Choroid plexus epithelial cell (primary cell): ENCODE measurements around the gene RFT1.

Source experiments
- DNase-seq: peaks from one replicate; pipeline ENCODE4 v3.0.0-alpha.2; 2010; ENCODE audit warnings: low read depth
- H3K4me3 ChIP-seq: 2 replicates; pipeline ENCODE4 v1.5.1; 2011; ENCODE audit warnings: low read depth, mild to moderate bottlenecking, control low read depth, low read length, moderate library complexity
- TF ChIP-seq, protein P1 (sequence below): conservative IDR thresholded peaks from 2 replicates; pipeline ENCODE4 v1.5.1; 2011; ENCODE audit warnings: low read depth, mild to moderate bottlenecking, control low read depth, inconsistent platforms, low read length, moderate library complexity

The RFT1 gene

DNA sequence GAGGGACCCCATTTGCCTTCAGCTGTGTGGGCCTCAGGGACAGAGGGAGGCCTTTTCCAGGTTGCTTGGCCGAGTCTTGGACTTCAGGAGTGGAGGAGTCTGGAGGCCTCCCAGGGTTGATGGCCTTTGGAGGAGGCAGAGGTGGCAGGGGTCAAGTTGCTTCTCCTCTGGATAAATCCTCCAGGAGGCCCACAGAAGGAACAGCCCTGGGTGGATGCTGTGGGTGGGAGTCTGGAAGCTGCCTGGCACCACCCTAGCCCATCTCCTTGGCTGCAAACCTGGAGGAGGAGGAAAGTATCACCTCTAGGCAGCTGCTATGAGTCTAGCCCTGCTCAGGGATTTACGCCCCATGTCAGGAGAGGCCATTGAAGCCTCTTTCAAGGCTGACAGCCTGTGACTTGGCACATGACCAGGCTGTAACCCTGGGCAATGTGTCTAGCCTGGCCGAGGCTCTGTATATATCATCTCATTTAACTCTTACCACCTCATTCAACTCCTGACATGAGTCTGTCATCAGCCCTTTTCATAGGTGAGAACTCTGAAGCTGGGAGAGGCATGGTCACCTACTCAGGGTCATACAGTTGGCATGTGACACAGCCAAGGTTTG is 27.8 kb upstream of the RFT1 start:
- TF ChIP-seq, protein P1, sequence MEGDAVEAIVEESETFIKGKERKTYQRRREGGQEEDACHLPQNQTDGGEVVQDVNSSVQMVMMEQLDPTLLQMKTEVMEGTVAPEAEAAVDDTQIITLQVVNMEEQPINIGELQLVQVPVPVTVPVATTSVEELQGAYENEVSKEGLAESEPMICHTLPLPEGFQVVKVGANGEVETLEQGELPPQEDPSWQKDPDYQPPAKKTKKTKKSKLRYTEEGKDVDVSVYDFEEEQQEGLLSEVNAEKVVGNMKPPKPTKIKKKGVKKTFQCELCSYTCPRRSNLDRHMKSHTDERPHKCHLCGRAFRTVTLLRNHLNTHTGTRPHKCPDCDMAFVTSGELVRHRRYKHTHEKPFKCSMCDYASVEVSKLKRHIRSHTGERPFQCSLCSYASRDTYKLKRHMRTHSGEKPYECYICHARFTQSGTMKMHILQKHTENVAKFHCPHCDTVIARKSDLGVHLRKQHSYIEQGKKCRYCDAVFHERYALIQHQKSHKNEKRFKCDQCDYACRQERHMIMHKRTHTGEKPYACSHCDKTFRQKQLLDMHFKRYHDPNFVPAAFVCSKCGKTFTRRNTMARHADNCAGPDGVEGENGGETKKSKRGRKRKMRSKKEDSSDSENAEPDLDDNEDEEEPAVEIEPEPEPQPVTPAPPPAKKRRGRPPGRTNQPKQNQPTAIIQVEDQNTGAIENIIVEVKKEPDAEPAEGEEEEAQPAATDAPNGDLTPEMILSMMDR = no peak
- DNase-seq = no peak
- no peak overlapping the region for H3K4me3 ChIP-seq

DNA sequence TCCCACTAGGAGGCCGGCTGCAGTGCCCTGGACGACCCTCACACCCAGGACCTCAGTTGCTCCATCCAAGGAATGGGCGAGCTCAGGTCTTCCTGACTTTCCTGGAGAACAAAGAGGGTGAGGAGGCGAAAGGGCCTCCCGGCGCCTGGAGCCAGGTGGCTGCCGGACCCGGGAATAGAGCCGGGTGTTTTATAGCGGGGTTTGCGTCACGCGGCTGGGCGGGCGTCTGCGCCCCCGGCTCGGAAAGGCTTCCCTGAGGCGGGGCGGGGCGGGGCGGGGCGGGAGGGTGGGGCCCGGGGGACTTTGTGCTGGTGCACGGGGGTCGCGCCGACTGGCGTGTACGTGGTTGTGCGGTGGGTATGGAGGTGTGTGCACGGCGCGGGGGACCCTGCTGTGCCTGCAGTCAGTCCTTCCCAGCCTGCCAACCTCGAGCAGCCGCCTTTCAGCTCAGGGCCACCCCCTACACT is 26.2 kb upstream of the RFT1 start:
- TF ChIP-seq, protein P1 = no peak
- no peak overlapping the region for H3K4me3 ChIP-seq
- no peak for DNase-seq

DNA sequence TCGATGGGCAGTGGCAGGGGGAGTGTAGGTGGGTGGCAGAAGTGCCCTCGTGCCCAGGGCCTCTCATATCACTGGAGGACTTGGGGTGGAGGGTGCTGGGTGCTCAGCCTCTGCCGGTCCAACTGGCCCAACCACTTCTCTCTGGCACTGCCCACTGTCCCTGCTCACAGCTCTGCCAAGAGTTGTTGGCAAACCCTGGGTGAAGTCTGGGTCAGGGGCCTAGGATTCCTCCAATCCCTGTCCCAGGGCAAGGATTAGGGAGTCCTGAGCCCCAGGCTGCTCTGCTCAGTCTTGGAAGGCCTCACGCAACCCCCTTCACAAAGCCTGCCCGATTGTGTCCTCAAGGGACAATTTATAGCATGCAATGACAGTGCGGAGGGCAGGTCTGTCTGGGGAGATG is 25.5 kb upstream of the RFT1 start:
- no peak for DNase-seq
- TF ChIP-seq, protein P1 = no peak
- no peak overlapping the region for H3K4me3 ChIP-seq

DNA sequence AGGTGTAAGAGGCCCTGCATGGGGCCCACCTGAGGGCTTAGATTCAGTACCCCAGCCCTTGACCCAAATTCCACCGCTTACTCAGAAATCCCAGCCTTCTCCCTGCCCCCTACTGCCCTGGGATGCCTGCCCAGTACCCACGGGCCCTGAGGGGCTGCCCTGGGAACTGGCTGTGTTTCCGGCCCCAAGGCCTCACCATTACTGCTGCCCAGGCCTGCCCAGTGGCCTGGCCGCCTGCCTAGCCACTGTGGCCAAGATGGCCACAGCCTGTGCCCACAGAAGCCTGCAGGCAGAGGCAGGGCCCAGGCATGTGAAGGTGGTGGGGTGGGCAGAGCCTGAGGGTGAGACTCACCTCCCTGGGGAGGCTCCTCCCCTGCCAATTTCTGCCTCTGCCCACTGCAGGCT is 24.6 kb upstream of the RFT1 start:
- no peak for DNase-seq
- TF ChIP-seq, protein P1 = no peak
- no peak overlapping the region for H3K4me3 ChIP-seq

DNA sequence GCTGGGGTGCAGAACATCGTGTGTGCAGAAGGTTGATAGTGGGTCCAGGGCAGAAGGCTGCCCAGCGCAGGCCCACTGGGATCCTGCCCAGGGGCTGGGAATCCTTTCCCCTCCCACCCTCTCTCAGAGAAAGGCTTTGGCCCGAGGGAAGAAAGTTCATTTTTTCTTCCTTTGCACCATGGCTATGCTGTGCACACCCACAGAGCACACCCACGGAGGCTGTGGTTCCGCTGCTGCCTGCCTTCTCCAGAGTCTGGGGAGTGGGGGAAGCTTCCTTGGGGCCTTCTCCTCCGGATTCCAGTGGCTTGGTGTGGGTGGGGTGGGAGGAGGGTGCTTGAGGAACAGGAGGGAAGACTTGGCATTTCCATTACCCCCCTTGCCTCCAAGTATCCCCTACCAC is 23.7 kb upstream of the RFT1 start:
- DNase-seq = no peak
- TF ChIP-seq, protein P1 = no peak
- H3K4me3 ChIP-seq = no peak overlapping the region

DNA sequence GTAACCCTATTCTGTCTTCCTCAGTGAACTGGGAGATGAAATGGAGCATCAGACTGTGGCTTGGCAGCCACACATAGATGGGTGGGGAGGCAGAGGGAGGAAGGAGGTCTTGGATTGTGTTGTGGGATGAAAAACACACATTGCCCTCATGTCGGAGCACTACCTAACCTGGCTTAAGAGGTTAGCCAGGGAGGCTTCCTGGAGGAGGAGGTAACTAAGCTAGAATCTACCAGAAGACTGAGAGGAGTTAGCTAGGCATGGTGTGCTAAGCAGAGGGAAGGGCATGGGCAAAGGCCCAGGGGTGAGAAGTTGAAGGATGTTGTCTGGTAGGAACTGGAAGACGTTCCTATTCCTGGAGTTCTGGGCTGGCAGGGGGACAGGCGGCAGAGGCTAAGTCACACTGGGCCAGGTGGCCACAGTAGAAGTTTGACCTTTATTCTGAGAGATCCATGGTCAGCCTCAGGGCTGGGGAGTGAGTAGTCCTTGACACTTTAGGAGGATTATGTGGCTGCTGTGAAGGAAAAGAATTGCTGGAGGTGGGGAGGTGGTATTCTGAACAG is 23.1 kb upstream of the RFT1 start:
- H3K4me3 ChIP-seq = no peak overlapping the region
- TF ChIP-seq, protein P1 = no peak
- no peak for DNase-seq
